PC-3 (cell line): Measurements from ENCODE around the gene ZBTB12. TPM values are rescaled to one million over a fixed set of nuclear protein-coding genes. Genes with fewer than 3 reads are reported as not detected.

Experiments
- ATAC-seq: fragments of 200-7000 bp; cut with Tn5 transposase; 2 replicates; pipeline ENCODE4 v1.9.1; 2020; ENCODE audit warnings: mild to moderate bottlenecking, moderate library complexity
- BruUV-seq: library from RNA; stranded (reverse); fragments of 400-500 nt; replicated peaks from 2 replicates; lab custom pipeline; 2021; lab: Mats Ljungman, UMichigan
- CTCF ChIA-PET: fragments of 300-600 bp; sonication (Branson Sonifier 250); formaldehyde crosslinking; loops from one replicate; lab custom pipeline; 2022; ENCODE audit warnings: antibody characterized with exemption; lab: Charles Lee
- POLR2A ChIA-PET: fragments of 300-600 bp; sonication (Branson Sonifier 250); formaldehyde crosslinking; loops from one replicate; lab custom pipeline; 2022; ENCODE audit warnings: antibody characterized with exemption; ENCODE audit not compliant: unreplicated experiment; lab: Charles Lee
- DNase-seq: peaks from one replicate; pipeline ENCODE4 v3.0.0-alpha.2; 2015
- H2AFZ ChIP-seq: fragments of 300-600 bp; sonication (generic); 2 replicates; pipeline ENCODE4 v1.6.0; 2016; ENCODE audit warnings: antibody characterized with exemption, low read length
- H3F3A ChIP-seq: fragments of 300-600 bp; sonication (generic); one replicate; pipeline ENCODE4 v1.6.0; 2017; ENCODE audit warnings: antibody characterized with exemption, low read length, control low read depth, mild to moderate bottlenecking; ENCODE audit not compliant: unreplicated experiment
- H3K27ac ChIP-seq: fragments of 300-600 bp; sonication (generic); 2 replicates; pipeline ENCODE4 v1.5.1; 2016; ENCODE audit warnings: mild to moderate bottlenecking, low read length
- H3K27me3 ChIP-seq: fragments of 300-600 bp; sonication (generic); 2 replicates; pipeline ENCODE4 v1.6.1; 2016; ENCODE audit warnings: low read length, mixed read lengths
- H3K36me3 ChIP-seq: fragments of 300-600 bp; sonication (generic); 2 replicates; pipeline ENCODE4 v1.6.1; 2016; ENCODE audit warnings: low read depth, mixed run types, low read length, mixed read lengths
- H3K4me1 ChIP-seq: fragments of 300-600 bp; sonication (generic); 2 replicates; pipeline ENCODE4 v1.5.1; 2016; ENCODE audit warnings: low read length; ENCODE audit not compliant: insufficient read depth
- H3K4me2 ChIP-seq: fragments of 300-600 bp; sonication (generic); 2 replicates; pipeline ENCODE4 v1.6.0; 2016; ENCODE audit warnings: low read length
- H3K4me3 ChIP-seq: fragments of 300-600 bp; sonication (generic); 2 replicates; pipeline ENCODE4 v1.5.1; 2016; ENCODE audit warnings: mild to moderate bottlenecking, low read length, mixed read lengths
- H3K79me2 ChIP-seq: fragments of 300-600 bp; sonication (generic); 2 replicates; pipeline ENCODE4 v1.6.1; 2017; ENCODE audit warnings: low read length, mixed read lengths
- H3K9ac ChIP-seq: fragments of 300-600 bp; sonication (generic); 2 replicates; pipeline ENCODE4 v1.6.0; 2016; ENCODE audit warnings: mild to moderate bottlenecking, low read length
- H3K9me2 ChIP-seq: fragments of 300-600 bp; sonication (generic); replicated peaks from 2 replicates; pipeline ENCODE4 v1.6.1; 2016; ENCODE audit warnings: mixed run types, low read length, mixed read lengths
- H3K9me3 ChIP-seq: fragments of 300-600 bp; sonication (generic); 2 replicates; pipeline ENCODE4 v1.6.1; 2016; ENCODE audit warnings: low read length, mixed read lengths
- H4K20me1 ChIP-seq: fragments of 300-600 bp; sonication (generic); 2 replicates; pipeline ENCODE4 v1.6.1; 2016; ENCODE audit warnings: low read length, mixed read lengths
- CTCF ChIP-seq: fragments of 300-600 bp; sonication (generic); conservative IDR thresholded peaks from 2 replicates; pipeline ENCODE4 v1.5.1; 2017; ENCODE audit warnings: antibody characterized with exemption, low read depth, mild to moderate bottlenecking, low read length
- EZH2 ChIP-seq: fragments of 300-600 bp; sonication (generic); IDR thresholded peaks from one replicate; pipeline ENCODE4 v1.6.1; 2017; ENCODE audit warnings: antibody characterized with exemption, mild to moderate bottlenecking, low read length; ENCODE audit not compliant: unreplicated experiment
- EZH2phosphoT487 ChIP-seq: fragments of 300-600 bp; sonication (generic); IDR thresholded peaks from 2 replicates; pipeline ENCODE4 v1.6.1; 2018; ENCODE audit warnings: mild to moderate bottlenecking, antibody characterized with exemption, low read length, borderline replicate concordance
- intact Hi-C: fragments of 100-400 bp; cut with micrococcal nuclease; formaldehyde crosslinking; loops from 2 replicates; pipeline ENCODE4 v1.9.0; 2023
- total RNA-seq: library from RNA; depleted of rRNA; stranded (reverse); fragments of >200 nt; gene quantifications from 2 replicates; pipeline ENCODE4 v1.2.3, GENCODE V29; 2014

Gene ZBTB12
- total RNA-seq, 1 experiment from 2014 or later = 5.4 TPM

- DNase-seq = no peak
- Histone ChIP-seq H2AFZ (no peak overlapping the region), H3K79me2 (no peaks in the 10 kb centered on the region), H3K4me2 (no peak overlapping the region), H4K20me1 (no peaks in the 10 kb centered on the region), H3K9me2 (no peaks in the 10 kb centered on the region), H3K27ac (no peak overlapping the region), H3K36me3 (peaks cover 60% of the 10 kb centered on the region), H3K4me1 (no peaks in the 10 kb centered on the region), H3F3A (no peaks in the 10 kb centered on the region), H3K9ac (no peak overlapping the region), H3K9me3 (no peaks in the 10 kb centered on the region), H3K27me3 (no peaks in the 10 kb centered on the region), H3K4me3 (no peak overlapping the region)
- no TSS peak for BruUV-seq
- ATAC-seq = no peak
- ChIA-PET CTCF (interaction anchor here (0.6 kb wide), 2 partner anchors 10 to 31 kb away, joined by 4 to 7 read pairs; partner anchors contain the start of gene EHMT2), POLR2A (no interaction called here)
- intact Hi-C loops = no loop called here
- no peak for TF ChIP-seq EZH2
- no peak for TF ChIP-seq CTCF
- TF ChIP-seq EZH2phosphoT487 = no peak
These were observed 14.5 kb downstream of the ZBTB12 start for GRCh38 chr6:31887173-31888007.

GRCh38 chr6:31886541-31886991, 15.3 kb downstream of the ZBTB12 start:
- no TSS peak for BruUV-seq
- intact Hi-C loops = no loop called here

More at GRCh38 chr6:31886541-31886991, 15.3 kb downstream of the ZBTB12 start:
- Histone ChIP-seq H2AFZ (no peak overlapping the region), H3K9ac (no peak overlapping the region), H3K27ac (no peak overlapping the region), H3K9me3 (no peaks in the 10 kb centered on the region), H3K79me2 (no peaks in the 10 kb centered on the region), H3K4me3 (no peak overlapping the region), H3K4me2 (no peak overlapping the region), H3K27me3 (no peaks in the 10 kb centered on the region), H3K4me1 (no peaks in the 10 kb centered on the region), H4K20me1 (no peaks in the 10 kb centered on the region), H3K36me3 (peaks cover 52% of the 10 kb centered on the region), H3K9me2 (no peaks in the 10 kb centered on the region), H3F3A (no peaks in the 10 kb centered on the region)
- ChIA-PET CTCF (no interaction called here), POLR2A (no interaction called here)
- TF ChIP-seq CTCF (no peak), EZH2phosphoT487 (no peak)
- DNase-seq (no peak), ATAC-seq (no peak)
